Left renal cortex interstitium (tissue), 4 donors: ENCODE results near the gene PRORP. TPM values are rescaled to one million over a fixed set of nuclear protein-coding genes. Genes with fewer than 3 reads are reported as not detected.

ENCODE experiments used
- polyA plus RNA-seq, 4 donors: library from polyadenylated mRNA; unstranded; fragments of 120-200 nt; gene quantifications; one replicate each; pipeline ENCODE4 v1.2.1, GENCODE V29; 2013; ENCODE audit not compliant: insufficient read length in 4 of 4

Gene PRORP
- polyA plus RNA-seq, 4 donors: 26.1 to 31.9 (median 29.4) TPM

Other genes with a start within 250 kb of the PRORP start
- gene BAZ1A, start 247.2 kb upstream of the PRORP start, polyA plus RNA-seq: 10 to 100 TPM; 24.8 to 36.0 (median 28.1) TPM
- 10 to 100 TPM; 60.1 to 90.5 (median 67.4) TPM for gene SRP54, start 139.6 kb upstream of the PRORP start, polyA plus RNA-seq
- 10 to 100 TPM; 50.1 to 70.4 (median 57.2) TPM for gene FAM177A1, start 76.3 kb upstream of the PRORP start, polyA plus RNA-seq
- gene PPP2R3C, start 562 bp upstream of the PRORP start, polyA plus RNA-seq: 10 to 100 TPM; 48.7 to 53.6 (median 49.8) TPM
- gene PSMA6, start 169.8 kb downstream of the PRORP start, polyA plus RNA-seq: 100 to 1,000 TPM; 151 to 199 (median 178) TPM